Peyer's patch (tissue), 4 donors: ENCODE measurements around the gene ASMT.

Source experiments
- POLR2A ChIP-seq, 2 donors: fragments of 450-650 bp; IDR thresholded peaks; one replicate each; pipeline ENCODE4 v1.5.1; 2017; ENCODE audit warnings: antibody characterized with exemption in 2 of 2, mild to moderate bottlenecking in 2 of 2, moderate library complexity in 2 of 2
- TF ChIP-seq, protein P1 (sequence below), 6 experiments: fragments of 450-650 bp in 4 of 6; fragments of 200-600 bp in 2 of 6; sonication (generic) in 1 of 6; IDR thresholded peaks; one replicate each; pipeline ENCODE4 v1.5.1; 2017 to 2019; ENCODE audit warnings: antibody characterized with exemption in 6 of 6, mild to moderate bottlenecking in 3 of 6, moderate library complexity in 1 of 6

DNA sequence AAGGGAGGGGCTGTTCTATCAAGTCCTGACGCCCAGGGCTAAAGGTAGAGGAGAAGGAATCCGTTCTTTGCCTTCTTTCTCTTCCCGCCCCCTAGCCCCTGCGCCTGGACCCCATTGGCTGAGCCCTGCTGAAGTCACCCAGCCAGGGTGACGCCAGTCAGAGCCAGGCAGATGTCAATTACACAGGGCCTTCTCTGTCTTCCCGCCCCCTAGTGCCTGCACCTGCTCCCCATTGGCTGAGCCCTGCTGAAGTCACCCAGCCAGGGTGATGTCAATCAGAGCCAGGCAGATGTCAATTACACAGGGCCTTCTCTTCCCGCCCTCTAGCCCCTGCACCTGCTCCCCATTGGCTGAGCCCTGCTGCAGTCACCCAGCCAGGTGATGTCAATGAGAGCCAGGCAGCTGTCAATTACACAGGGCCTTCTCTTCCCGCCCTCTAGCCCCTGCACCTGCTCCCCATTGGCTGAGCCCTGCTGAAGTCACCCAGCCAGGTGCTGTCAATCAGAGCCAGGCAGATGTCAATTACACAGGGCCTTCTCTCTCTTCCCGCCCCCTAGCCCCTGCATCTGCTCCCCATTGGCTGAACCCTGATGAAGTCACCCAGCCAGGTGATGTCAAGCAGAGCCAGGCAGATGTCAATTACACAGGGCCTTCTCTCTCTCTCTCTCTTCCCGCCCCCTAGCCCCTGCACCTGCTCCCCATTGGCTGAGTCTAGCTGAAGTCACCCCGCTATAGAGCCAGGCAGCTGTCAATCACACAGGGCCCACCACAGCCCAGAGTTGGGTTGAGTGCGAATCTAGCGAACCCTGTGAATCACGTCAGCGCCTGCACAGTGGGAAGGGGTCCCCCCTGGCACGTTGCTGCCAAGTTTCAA, 46.4 kb downstream of the ASMT start:
- TF ChIP-seq, protein P1, sequence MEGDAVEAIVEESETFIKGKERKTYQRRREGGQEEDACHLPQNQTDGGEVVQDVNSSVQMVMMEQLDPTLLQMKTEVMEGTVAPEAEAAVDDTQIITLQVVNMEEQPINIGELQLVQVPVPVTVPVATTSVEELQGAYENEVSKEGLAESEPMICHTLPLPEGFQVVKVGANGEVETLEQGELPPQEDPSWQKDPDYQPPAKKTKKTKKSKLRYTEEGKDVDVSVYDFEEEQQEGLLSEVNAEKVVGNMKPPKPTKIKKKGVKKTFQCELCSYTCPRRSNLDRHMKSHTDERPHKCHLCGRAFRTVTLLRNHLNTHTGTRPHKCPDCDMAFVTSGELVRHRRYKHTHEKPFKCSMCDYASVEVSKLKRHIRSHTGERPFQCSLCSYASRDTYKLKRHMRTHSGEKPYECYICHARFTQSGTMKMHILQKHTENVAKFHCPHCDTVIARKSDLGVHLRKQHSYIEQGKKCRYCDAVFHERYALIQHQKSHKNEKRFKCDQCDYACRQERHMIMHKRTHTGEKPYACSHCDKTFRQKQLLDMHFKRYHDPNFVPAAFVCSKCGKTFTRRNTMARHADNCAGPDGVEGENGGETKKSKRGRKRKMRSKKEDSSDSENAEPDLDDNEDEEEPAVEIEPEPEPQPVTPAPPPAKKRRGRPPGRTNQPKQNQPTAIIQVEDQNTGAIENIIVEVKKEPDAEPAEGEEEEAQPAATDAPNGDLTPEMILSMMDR (IDR thresholded peaks at IDR 0.05): no peak
- TF ChIP-seq POLR2A (IDR thresholded peaks at IDR 0.05): no peak
